ENCODE results near the gene TBX6.
"Not testable (repeated sequence)": the region's sequence is repeated elsewhere in the genome, so short reads cannot be mapped to it uniquely, and the experiment has no call there.

Gene TBX6

DNA sequence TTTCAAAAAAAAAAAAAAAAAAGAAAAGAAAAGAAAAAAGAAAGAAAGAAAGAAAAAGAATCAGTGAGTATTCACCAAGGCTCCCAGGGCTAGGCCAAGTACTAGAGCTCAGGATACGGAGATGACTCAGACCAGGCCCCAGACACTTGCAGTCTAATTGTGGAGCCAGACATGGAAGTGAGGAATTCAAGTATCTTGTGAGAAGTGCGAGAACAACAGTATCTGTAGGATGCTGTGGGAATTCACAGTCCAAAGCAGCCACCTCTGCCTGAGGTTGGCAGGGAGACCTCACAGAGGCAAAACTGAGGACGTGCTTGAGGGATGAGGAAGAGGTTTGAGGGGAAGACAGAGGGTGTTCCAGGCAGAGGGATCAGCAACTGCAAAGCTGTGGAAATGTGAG lies 40.2 kb downstream of the TBX6 start:
- TF ChIP-seq YY1 (IDR thresholded peaks at IDR 0.05; ENCODE audit: insufficient read depth, insufficient read length) (no peak), SUZ12 (IDR thresholded peaks at IDR 0.05; ENCODE audit: extremely low read depth, insufficient read depth, insufficient read length) (no peak), ZNF274 (IDR thresholded peaks at IDR 0.05; ENCODE audit: low read depth, low read length) (no peak)
- H3K9ac ChIP-seq (ENCODE audit: insufficient read length, low read depth), result peak overlapping the region; percentile 2
- H3K9me3 ChIP-seq (ENCODE audit: insufficient read depth, low read length), result no peaks in the 10 kb centered on the region
- H3K27me3 ChIP-seq (ENCODE audit: insufficient read depth, insufficient read length), result no peaks in the 10 kb centered on the region
- no peak for DNase-seq (ENCODE audit: low read depth, low spot score)
- H3K4me3 ChIP-seq (ENCODE audit: insufficient read length, low read depth), result no peak overlapping the region
- H3K36me3 ChIP-seq (ENCODE audit: insufficient read depth, insufficient read length, low read length), result no peaks in the 10 kb centered on the region
- peaks cover 10% of the 10 kb centered on the region for H3K4me1 ChIP-seq (ENCODE audit: insufficient read depth, insufficient read length)

DNA sequence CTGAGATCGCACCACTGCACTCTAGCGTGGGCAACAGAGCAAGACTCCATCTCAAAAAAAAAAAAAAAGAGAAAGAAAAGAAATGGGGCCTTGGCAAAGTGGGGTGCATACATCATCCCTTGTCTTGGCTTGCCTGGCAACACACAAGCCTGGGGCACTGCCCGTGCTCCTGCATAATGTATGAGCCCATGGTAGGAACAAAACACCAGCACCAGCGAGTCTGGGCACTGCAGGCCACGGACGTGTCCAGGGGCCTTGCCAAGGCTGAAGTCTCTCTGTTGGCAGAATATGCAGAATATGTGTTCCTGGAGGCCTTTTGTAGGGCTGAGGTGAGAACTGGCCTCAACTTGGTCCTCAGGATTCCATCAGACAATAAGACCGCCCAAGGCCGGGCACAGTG lies 41.9 kb downstream of the TBX6 start:
- H3K4me1 ChIP-seq (ENCODE audit: insufficient read depth, insufficient read length), result peaks cover 9% of the 10 kb centered on the region
- H3K9ac ChIP-seq (ENCODE audit: insufficient read length, low read depth), result no peak overlapping the region
- DNase-seq (ENCODE audit: low read depth, low spot score), result no peak
- TF ChIP-seq YY1 (IDR thresholded peaks at IDR 0.05; ENCODE audit: insufficient read depth, insufficient read length), result no peak
- H3K4me3 ChIP-seq (ENCODE audit: insufficient read length, low read depth), result no peak overlapping the region
- H3K9me3 ChIP-seq (ENCODE audit: insufficient read depth, low read length), result no peaks in the 10 kb centered on the region
- no peaks in the 10 kb centered on the region for H3K36me3 ChIP-seq (ENCODE audit: insufficient read depth, insufficient read length, low read length)
- H3K27me3 ChIP-seq (ENCODE audit: insufficient read depth, insufficient read length), result no peaks in the 10 kb centered on the region

DNA sequence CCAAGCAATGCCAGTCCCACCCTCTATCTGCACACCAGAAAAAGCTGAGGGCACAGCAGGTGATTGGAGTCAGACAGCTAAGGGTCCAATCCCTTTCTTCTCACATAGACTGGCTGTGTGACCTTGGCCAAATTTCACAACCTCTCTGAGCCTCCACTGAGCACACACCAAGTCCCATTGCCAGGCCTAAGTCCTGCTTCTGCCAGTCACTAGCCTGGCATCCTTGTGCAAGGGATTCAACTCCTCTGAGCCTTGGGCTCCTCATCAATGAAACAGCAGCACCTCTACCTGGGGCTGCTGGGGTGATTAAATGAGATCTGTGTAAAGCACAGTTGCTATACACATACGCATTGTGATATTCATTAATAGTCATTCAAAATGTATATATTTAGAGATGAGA lies 45.1 kb downstream of the TBX6 start:
- H3K36me3 ChIP-seq (ENCODE audit: insufficient read depth, insufficient read length, low read length), result no peaks in the 10 kb centered on the region
- TF ChIP-seq SUZ12 (IDR thresholded peaks at IDR 0.05; ENCODE audit: extremely low read depth, insufficient read depth, insufficient read length), result no peak
- TF ChIP-seq YY1 (IDR thresholded peaks at IDR 0.05; ENCODE audit: insufficient read depth, insufficient read length), result no peak
- TF ChIP-seq ZNF274 (IDR thresholded peaks at IDR 0.05; ENCODE audit: low read depth, low read length), result no peak
- H3K4me3 ChIP-seq (ENCODE audit: insufficient read length, low read depth), result no peak overlapping the region
- DNase-seq (ENCODE audit: low read depth, low spot score), result no peak
- no peaks in the 10 kb centered on the region for H3K27me3 ChIP-seq (ENCODE audit: insufficient read depth, insufficient read length)
- H3K9ac ChIP-seq (ENCODE audit: insufficient read length, low read depth), result no peak overlapping the region
- no peaks in the 10 kb centered on the region for H3K4me1 ChIP-seq (ENCODE audit: insufficient read depth, insufficient read length)
- no peaks in the 10 kb centered on the region for H3K9me3 ChIP-seq (ENCODE audit: insufficient read depth, low read length)

- no peak for DNase-seq (ENCODE audit: low read depth, low spot score)
- H3K4me1 ChIP-seq (ENCODE audit: insufficient read depth, insufficient read length), result no peaks in the 10 kb centered on the region
- no peak overlapping the region for H3K9ac ChIP-seq (ENCODE audit: insufficient read length, low read depth)
- H3K36me3 ChIP-seq (ENCODE audit: insufficient read depth, insufficient read length, low read length), result no peaks in the 10 kb centered on the region
- no peak overlapping the region for H3K4me3 ChIP-seq (ENCODE audit: insufficient read length, low read depth)
- H3K27me3 ChIP-seq (ENCODE audit: insufficient read depth, insufficient read length), result no peaks in the 10 kb centered on the region
- no peaks in the 10 kb centered on the region for H3K9me3 ChIP-seq (ENCODE audit: insufficient read depth, low read length)
- no peak for TF ChIP-seq SUZ12 (IDR thresholded peaks at IDR 0.05; ENCODE audit: extremely low read depth, insufficient read depth, insufficient read length)
Observed at GRCh38 chr16:30046178-30046577, 45.5 kb downstream of the TBX6 start.

- no peaks in the 10 kb centered on the region for H3K27me3 ChIP-seq (ENCODE audit: insufficient read depth, insufficient read length)
- H3K4me1 ChIP-seq (ENCODE audit: insufficient read depth, insufficient read length), result no peaks in the 10 kb centered on the region
- no peak overlapping the region for H3K4me3 ChIP-seq (ENCODE audit: insufficient read length, low read depth)
- no peaks in the 10 kb centered on the region for H3K36me3 ChIP-seq (ENCODE audit: insufficient read depth, insufficient read length, low read length)
- TF ChIP-seq ZNF274 (IDR thresholded peaks at IDR 0.05; ENCODE audit: low read depth, low read length) (no peak), YY1 (IDR thresholded peaks at IDR 0.05; ENCODE audit: insufficient read depth, insufficient read length) (no peak), SUZ12 (IDR thresholded peaks at IDR 0.05; ENCODE audit: extremely low read depth, insufficient read depth, insufficient read length) (no peak)
- H3K9ac ChIP-seq (ENCODE audit: insufficient read length, low read depth), result no peak overlapping the region
- H3K9me3 ChIP-seq (ENCODE audit: insufficient read depth, low read length), result no peaks in the 10 kb centered on the region
- no peak for DNase-seq (ENCODE audit: low read depth, low spot score)
Observed at GRCh38 chr16:30041841-30042240, 49.9 kb downstream of the TBX6 start.

GRCh38 chr16:30040690-30041089 lies 51.0 kb downstream of the TBX6 start:
- not testable (repeated sequence) for DNase-seq (ENCODE audit: low read depth, low spot score); H3K27me3 ChIP-seq (ENCODE audit: insufficient read depth, insufficient read length); H3K9me3 ChIP-seq (ENCODE audit: insufficient read depth, low read length); H3K4me1 ChIP-seq (ENCODE audit: insufficient read depth, insufficient read length); H3K9ac ChIP-seq (ENCODE audit: insufficient read length, low read depth); H3K36me3 ChIP-seq (ENCODE audit: insufficient read depth, insufficient read length, low read length); H3K4me3 ChIP-seq (ENCODE audit: insufficient read length, low read depth)

DNA sequence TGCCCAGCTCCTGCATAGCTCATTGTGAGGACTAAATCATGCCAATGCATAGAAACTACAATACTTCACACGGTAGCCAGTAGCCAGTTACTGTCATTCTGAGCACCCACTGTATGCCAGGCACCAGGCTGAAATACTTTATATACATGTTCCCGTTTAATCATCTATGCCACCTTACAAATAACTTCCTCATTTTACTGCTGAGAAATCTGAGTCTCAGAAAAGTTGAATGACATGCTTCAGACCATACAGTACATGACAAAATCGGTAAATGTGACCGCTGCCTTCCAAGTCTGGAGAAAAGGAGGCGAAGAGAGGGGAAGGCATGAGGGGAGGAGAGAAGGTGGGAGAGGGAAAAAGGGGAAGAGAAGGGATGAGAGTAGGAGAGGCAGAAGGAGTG lies 51.5 kb downstream of the TBX6 start:
- Histone ChIP-seq H3K4me3 (ENCODE audit: insufficient read length, low read depth) (no peak overlapping the region), H3K4me1 (ENCODE audit: insufficient read depth, insufficient read length) (no peaks in the 10 kb centered on the region), H3K9ac (ENCODE audit: insufficient read length, low read depth) (no peak overlapping the region), H3K36me3 (ENCODE audit: insufficient read depth, insufficient read length, low read length) (no peaks in the 10 kb centered on the region), H3K9me3 (ENCODE audit: insufficient read depth, low read length) (no peaks in the 10 kb centered on the region), H3K27me3 (ENCODE audit: insufficient read depth, insufficient read length) (no peaks in the 10 kb centered on the region)
- no peak for DNase-seq (ENCODE audit: low read depth, low spot score)
- TF ChIP-seq YY1 (IDR thresholded peaks at IDR 0.05; ENCODE audit: insufficient read depth, insufficient read length) (no peak), ZNF274 (IDR thresholded peaks at IDR 0.05; ENCODE audit: low read depth, low read length) (no peak), SUZ12 (IDR thresholded peaks at IDR 0.05; ENCODE audit: extremely low read depth, insufficient read depth, insufficient read length) (no peak)
